Left lung (tissue), 10 donors: ENCODE measurements around the gene NEO1. TPM values are rescaled to one million over a fixed set of nuclear protein-coding genes. Genes with fewer than 3 reads are reported as not detected.
A peak's percentile ranks its signal among the peaks of the same experiment; 100 is the strongest.

ENCODE experiments used
- ATAC-seq: fragments of 200-7000 bp; cut with Tn5 transposase; one replicate; pipeline ENCODE4 v1.9.1; 2020; ENCODE audit warnings: moderate library complexity
- DNase-seq, 4 donors: peaks; one replicate each; pipeline ENCODE4 v3.0.0-alpha.2; 2013 to 2020
- H3K27ac ChIP-seq, 2 donors: fragments of 200-600 bp; sonication (generic) in 1 of 2; one replicate each; pipeline versions ENCODE4 v1.5.0 to v1.8.0; 2020 to 2021
- H3K27me3 ChIP-seq, 2 donors: fragments of 200-600 bp; sonication (generic) in 1 of 2; one replicate each; pipeline versions ENCODE4 v1.5.0 to v1.8.0; 2020 to 2021
- H3K36me3 ChIP-seq, 2 donors: fragments of 200-600 bp; sonication (generic) in 1 of 2; one replicate each; pipeline versions ENCODE4 v1.5.0 to v1.8.0; 2020 to 2021
- H3K4me1 ChIP-seq, 2 donors: fragments of 200-600 bp; one replicate each; pipeline ENCODE4 v1.8.0; 2021
- H3K4me3 ChIP-seq, 2 donors: fragments of 200-600 bp; sonication (generic) in 1 of 2; one replicate each; pipeline versions ENCODE4 v1.5.0 to v1.8.0; 2020 to 2021; ENCODE audit warnings: mild to moderate bottlenecking in 1 of 2
- H3K9me3 ChIP-seq, 2 donors: fragments of 200-600 bp; sonication (generic) in 1 of 2; one replicate each; pipeline versions ENCODE4 v1.5.0 to v1.8.0; 2020 to 2021
- CTCF ChIP-seq, 2 donors: fragments of 200-600 bp; sonication (generic) in 1 of 2; IDR thresholded peaks; one replicate each; pipeline versions ENCODE4 v1.5.0 to v1.8.0; 2021; ENCODE audit warnings: antibody characterized with exemption in 2 of 2
- intact Hi-C, 2 donors: fragments of 100-400 bp; cut with DNase I; formaldehyde crosslinking; loops; one replicate each; pipeline versions ENCODE4 v1.11.2 to v1.14.2; 2022
- polyA plus RNA-seq, 6 donors: library from polyadenylated mRNA; unstranded; fragments of 120-200 nt; gene quantifications; one replicate each; pipeline ENCODE4 v1.2.1, GENCODE V29; 2013; ENCODE audit not compliant: insufficient read length in 6 of 6
- total RNA-seq, 2 donors: library from RNA; stranded (reverse); fragmentation: NEBNext Ultra II Directional; extraction: Animal tissue kit (Norgen Biotek cat#: 25700); gene quantifications; one replicate each; pipeline ENCODE4 v1.2.1, GENCODE V29; 2021
- donor health status: DM: no; HTN: yes; CAD: no.
- donor health status: DM: no; HTN: no; CAD: no.

Gene NEO1
- total and polyA plus RNA-seq, 8 donors = 30.1 to 155 (median 110) TPM

DNA sequence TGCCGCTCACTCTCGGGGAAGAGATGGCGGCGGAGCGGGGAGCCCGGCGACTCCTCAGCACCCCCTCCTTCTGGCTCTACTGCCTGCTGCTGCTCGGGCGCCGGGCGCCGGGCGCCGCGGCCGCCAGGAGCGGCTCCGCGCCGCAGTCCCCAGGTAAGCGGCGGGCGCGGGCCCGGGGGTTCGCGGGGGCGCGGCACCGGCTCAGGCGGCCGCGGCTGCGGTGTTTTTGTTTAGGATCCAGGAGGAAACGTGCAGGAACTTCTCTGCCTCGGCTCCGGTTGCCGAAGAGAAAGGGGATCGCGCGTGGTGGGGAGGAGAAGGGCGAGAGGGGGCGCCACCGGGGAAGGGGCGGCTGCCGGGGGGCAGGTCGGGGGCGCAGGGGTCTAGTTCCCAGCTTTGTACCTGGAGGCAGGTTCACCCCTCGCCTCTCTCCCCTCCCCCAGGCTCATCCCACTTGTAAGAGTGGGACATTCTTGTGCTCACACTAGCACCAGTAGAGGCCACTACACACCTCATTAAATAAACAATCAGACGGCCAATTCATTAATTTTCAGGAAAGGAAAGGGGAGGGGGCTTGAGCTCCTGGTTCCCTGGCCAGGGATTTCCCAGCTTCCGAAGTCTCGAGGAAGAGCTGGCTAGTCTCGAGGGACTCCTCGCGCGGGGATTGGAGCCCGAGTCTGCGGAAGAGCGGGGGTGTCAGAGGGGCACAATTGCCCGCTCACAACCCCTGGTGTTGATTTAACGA lies 562 bp downstream of the NEO1 start:
- intact Hi-C loops = no loop called here
- peaks cover 0 to 22% of the 10 kb centered on the region in 2 donors for H3K4me1 ChIP-seq
- peak overlapping the region; percentile 64 to 74 for H3K27ac ChIP-seq
- H3K4me3 ChIP-seq = peak overlapping the region; percentile 51 to 62
- TF ChIP-seq CTCF (IDR thresholded peaks at IDR 0.05) = peak in 1 of 2 donors; percentile 21
- DNase-seq = peak; percentile 37 to 72 (median 64)
- H3K36me3 ChIP-seq = no peaks in the 10 kb centered on the region
- peak; percentile 35 for ATAC-seq
- H3K9me3 ChIP-seq = no peaks in the 10 kb centered on the region
- H3K27me3 ChIP-seq = peaks cover 0 to 85% of the 10 kb centered on the region in 2 donors

GRCh38 chr15:73053398-73053723 lies 1.1 kb downstream of the NEO1 start:
- peak overlapping the region; percentile 51 to 62 for H3K4me3 ChIP-seq
- no peaks in the 10 kb centered on the region for H3K36me3 ChIP-seq
- no peak for TF ChIP-seq CTCF (IDR thresholded peaks at IDR 0.05)
- H3K27ac ChIP-seq = peak overlapping the region; percentile 64 to 74
- peaks cover 0 to 22% of the 10 kb centered on the region in 2 donors for H3K4me1 ChIP-seq
- intact Hi-C loops = no loop called here
- H3K9me3 ChIP-seq = no peaks in the 10 kb centered on the region
- no peak for ATAC-seq
- peaks cover 0 to 80% of the 10 kb centered on the region in 2 donors for H3K27me3 ChIP-seq
- DNase-seq = no peak

DNA sequence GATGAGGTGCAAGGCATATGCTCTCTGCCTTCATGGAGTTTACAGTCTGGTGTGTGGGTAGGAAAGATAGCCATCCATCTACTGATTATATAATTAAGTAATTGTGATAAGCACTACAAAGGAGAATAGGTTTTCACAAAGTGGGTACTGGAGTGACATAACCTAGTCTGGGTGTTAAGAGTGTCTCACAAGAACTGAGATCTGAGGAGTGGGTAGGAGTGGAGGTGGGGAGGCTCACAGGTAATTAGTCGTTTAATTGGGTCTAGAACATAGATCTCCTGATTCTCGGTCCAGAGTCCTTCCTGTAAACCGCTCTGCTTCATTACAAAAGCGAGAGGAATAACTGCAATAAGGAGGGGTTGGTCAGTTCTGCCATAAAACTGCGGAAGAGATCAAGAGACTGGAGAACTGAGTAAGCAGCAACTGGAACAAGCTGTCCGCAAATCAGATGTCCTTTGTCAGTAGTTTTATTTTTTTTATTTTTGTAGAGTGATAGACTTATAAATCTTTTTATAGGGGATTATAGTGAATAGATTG lies 2.2 kb downstream of the NEO1 start:
- no peak for TF ChIP-seq CTCF (IDR thresholded peaks at IDR 0.05)
- no peaks in the 10 kb centered on the region for H3K36me3 ChIP-seq
- no peak for DNase-seq
- no peaks in the 10 kb centered on the region for H3K9me3 ChIP-seq
- no peak overlapping the region for H3K4me3 ChIP-seq
- intact Hi-C loops = no loop called here
- ATAC-seq = no peak
- peaks cover 0 to 68% of the 10 kb centered on the region in 2 donors for H3K27me3 ChIP-seq
- peaks cover 0 to 22% of the 10 kb centered on the region in 2 donors for H3K4me1 ChIP-seq
- no peak overlapping the region for H3K27ac ChIP-seq

GRCh38 chr15:73056460-73056859 lies 4.2 kb downstream of the NEO1 start:
- no peak overlapping the region for H3K4me3 ChIP-seq
- H3K27ac ChIP-seq = no peak overlapping the region
- intact Hi-C loops = no loop called here
- no peak for ATAC-seq
- peaks cover 0 to 57% of the 10 kb centered on the region in 2 donors for H3K27me3 ChIP-seq
- H3K4me1 ChIP-seq = peaks cover 0 to 16% of the 10 kb centered on the region in 2 donors
- no peak for TF ChIP-seq CTCF (IDR thresholded peaks at IDR 0.05)
- no peaks in the 10 kb centered on the region for H3K9me3 ChIP-seq
- DNase-seq = no peak
- no peaks in the 10 kb centered on the region for H3K36me3 ChIP-seq

DNA sequence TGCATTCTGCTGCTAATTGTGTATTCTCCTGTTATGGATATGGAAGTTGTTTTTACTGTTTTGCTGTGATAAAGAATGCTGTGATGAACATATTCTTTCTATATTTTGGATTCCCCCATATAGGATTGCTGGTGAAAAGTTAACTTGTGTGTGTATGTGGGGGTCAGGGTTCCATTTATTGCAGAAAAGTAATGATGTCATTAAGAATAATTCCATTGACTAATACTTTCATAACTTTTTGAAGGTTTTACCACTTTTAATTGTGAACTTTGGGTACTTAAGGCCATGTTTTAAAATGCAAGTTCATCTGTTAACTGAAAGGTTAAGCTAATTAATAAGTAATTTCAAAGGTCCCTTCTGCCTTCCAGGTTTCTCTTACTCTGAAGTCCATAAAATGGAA lies 6.2 kb downstream of the NEO1 start:
- Histone ChIP-seq H3K4me3 (no peak overlapping the region), H3K27me3 (peaks cover 0 to 41% of the 10 kb centered on the region in 2 donors), H3K4me1 (peaks cover 0 to 8% of the 10 kb centered on the region in 2 donors), H3K27ac (no peak overlapping the region), H3K36me3 (no peaks in the 10 kb centered on the region), H3K9me3 (no peaks in the 10 kb centered on the region)
- TF ChIP-seq CTCF (IDR thresholded peaks at IDR 0.05) = no peak
- DNase-seq (no peak), ATAC-seq (no peak)
- intact Hi-C loops = no loop called here
